Uterus (tissue), 2 donors: ENCODE measurements around the gene ADM5.

ENCODE experiments used
- POLR2A ChIP-seq, 2 donors: fragments of 450-650 bp; IDR thresholded peaks; one replicate each; pipeline ENCODE4 v1.6.1; 2016; ENCODE audit warnings: antibody characterized with exemption in 2 of 2, mild to moderate bottlenecking in 1 of 2, moderate library complexity in 1 of 2
- TF ChIP-seq, protein P1 (sequence below), 4 experiments: fragments of 200-600 bp in 2 of 4; fragments of 450-650 bp in 2 of 4; sonication (generic) in 2 of 4; IDR thresholded peaks; one replicate each; pipeline ENCODE4 v1.5.1; 2016 to 2019; ENCODE audit warnings: antibody characterized with exemption in 4 of 4, mild to moderate bottlenecking in 2 of 4, moderate library complexity in 1 of 4

DNA sequence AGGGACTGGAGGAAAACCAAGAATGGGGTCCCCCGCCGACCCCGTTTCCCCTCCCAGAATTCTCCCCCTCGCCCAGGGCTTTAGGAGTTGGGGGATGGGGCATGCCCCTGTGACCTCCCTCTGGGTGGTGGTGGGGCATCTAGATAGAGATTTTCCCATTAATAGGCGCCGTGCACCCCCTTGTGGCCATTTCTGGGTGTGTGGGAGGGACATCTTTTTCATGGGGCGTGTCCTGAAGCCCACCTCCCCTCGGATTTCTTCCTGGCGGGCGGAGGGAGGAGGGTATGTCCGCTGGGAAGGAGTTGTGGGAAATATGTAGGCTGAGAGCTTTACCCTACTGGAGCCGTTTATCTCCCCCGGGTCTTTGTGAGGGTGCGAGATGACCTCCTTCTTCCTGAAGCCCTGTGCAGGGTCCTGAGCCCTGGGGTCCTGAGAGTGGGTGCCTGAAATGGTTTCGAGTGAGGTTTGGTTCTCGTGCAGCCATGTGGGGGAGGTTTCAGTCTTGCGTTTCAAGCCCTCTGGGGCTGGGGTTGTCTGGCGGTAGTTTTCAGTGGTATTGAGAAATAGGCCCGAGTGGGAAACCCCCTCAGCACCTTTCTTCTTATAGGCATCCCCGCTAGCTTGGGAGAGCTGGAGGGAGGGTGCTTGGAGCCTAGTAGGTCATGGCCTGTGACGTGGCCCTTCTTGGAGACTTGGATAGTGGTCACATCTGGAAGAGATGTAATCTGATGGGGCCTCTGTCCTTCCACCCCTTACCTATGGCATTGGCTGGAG, 11.3 kb upstream of the ADM5 start:
- TF ChIP-seq, protein P1, sequence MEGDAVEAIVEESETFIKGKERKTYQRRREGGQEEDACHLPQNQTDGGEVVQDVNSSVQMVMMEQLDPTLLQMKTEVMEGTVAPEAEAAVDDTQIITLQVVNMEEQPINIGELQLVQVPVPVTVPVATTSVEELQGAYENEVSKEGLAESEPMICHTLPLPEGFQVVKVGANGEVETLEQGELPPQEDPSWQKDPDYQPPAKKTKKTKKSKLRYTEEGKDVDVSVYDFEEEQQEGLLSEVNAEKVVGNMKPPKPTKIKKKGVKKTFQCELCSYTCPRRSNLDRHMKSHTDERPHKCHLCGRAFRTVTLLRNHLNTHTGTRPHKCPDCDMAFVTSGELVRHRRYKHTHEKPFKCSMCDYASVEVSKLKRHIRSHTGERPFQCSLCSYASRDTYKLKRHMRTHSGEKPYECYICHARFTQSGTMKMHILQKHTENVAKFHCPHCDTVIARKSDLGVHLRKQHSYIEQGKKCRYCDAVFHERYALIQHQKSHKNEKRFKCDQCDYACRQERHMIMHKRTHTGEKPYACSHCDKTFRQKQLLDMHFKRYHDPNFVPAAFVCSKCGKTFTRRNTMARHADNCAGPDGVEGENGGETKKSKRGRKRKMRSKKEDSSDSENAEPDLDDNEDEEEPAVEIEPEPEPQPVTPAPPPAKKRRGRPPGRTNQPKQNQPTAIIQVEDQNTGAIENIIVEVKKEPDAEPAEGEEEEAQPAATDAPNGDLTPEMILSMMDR (IDR thresholded peaks at IDR 0.05), result peak; percentile 37 to 62 (median 52)
- TF ChIP-seq POLR2A (IDR thresholded peaks at IDR 0.05), result no peak
